ENCODE results near the gene GOLM1. TPM values are rescaled to one million over a fixed set of nuclear protein-coding genes. Genes with fewer than 3 reads are reported as not detected.
"Not testable (repeated sequence)": the region's sequence is repeated elsewhere in the genome, so short reads cannot be mapped to it uniquely, and the experiment has no call there.

Gene GOLM1, protein sequence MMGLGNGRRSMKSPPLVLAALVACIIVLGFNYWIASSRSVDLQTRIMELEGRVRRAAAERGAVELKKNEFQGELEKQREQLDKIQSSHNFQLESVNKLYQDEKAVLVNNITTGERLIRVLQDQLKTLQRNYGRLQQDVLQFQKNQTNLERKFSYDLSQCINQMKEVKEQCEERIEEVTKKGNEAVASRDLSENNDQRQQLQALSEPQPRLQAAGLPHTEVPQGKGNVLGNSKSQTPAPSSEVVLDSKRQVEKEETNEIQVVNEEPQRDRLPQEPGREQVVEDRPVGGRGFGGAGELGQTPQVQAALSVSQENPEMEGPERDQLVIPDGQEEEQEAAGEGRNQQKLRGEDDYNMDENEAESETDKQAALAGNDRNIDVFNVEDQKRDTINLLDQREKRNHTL
- polyA plus RNA-seq (2013, experiment 1 of 2) = 73.4 TPM
- polyA plus RNA-seq (2013, experiment 2 of 2) = 79.6 TPM

DNA sequence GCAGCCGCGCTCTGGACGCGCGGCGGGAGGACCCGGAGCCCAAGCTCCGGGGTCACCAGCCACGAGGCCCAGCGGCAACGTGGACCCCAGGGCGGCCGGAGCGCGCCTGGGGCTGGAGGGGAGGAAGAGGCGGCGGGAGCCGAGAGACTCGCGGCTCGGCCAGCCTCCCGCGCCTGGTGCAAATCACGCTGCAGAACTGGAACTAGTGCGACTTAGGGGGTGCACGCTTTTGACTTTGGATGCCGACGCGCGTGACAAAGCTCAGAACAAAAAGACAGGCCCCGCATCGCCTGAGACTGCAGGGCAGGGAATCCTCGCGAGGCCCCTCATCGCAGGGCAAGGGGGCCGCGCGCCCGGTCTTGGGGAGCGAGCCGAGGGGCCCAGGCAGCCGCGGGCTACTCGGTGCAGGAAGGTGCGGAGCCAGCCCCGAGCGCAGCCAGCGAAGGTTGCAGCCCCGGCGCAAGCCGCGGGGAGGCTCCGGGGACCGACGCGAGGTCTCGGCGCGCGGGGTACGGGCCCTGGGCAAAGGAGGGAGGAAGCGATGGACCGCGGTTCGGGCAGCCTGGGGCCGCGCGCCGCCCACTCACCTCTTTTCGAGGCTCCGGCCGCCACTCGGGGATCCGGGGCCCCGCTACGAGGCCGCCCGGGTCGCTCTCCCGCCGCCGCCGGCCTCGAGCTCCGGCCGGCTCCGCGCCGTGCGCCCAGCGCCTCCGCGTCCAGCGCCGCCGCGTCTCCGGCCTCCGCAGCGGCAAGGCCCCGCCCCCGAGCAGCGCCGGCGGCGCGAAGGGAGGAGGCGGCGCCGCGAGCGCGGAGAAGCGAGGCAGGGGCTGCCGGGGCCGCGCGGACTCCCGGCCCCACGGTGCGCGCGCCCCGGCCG lies at the start of gene GOLM1:
GOLM1 (minus strand) TSS at position 735 of the 877 bp plus-strand sequence. CDS start 20,238 bp downstream, outside the sequence.
- peak within 1 kb of the TSS; percentile 78 for H3K4me3 ChIP-seq (ENCODE audit: extremely low read depth, insufficient read depth, low read length, poor library complexity, severe bottlenecking)
- H3K27ac ChIP-seq (ENCODE audit: low read depth, low read length, severe bottlenecking) = peak within 1 kb of the TSS; percentile 60
- H3K9me3 ChIP-seq (ENCODE audit: control insufficient read depth, low read length) = no peaks in the 10 kb centered on the region
- WGBS, 2 experiments (ENCODE audit: insufficient coverage in 2 of 2) = 0% methylated on average over 68 to 98 of the region's 125 CpGs
- H3K4me1 ChIP-seq (ENCODE audit: control insufficient read depth, insufficient read depth, low read length, poor library complexity, severe bottlenecking) = peaks cover 13% of the 10 kb centered on the region
- H3K36me3 ChIP-seq (ENCODE audit: control insufficient read depth, insufficient read depth, low read length) = no peaks in the 10 kb centered on the region

DNA sequence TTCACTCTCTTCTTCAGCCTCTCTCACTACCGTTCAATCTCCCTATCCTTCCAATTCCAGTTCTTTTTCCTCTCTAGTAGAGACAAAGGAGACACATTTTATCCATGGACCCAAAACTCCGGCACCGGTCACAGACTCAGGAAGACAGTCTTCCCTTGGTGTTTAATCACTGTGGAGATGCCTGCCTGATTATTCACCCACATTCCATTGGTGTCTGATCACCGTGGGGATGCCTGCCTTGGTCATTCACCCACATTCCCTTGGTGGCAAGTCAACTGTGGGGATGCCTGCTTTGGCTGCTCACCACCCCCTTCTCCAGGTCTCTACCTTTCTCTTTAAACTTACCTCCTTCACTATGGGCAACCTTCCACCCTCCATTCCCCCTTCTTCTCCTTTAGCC lies 47.3 kb upstream of the GOLM1 start:
- H3K4me1 ChIP-seq (ENCODE audit: control insufficient read depth, insufficient read depth, low read length, poor library complexity, severe bottlenecking); H3K36me3 ChIP-seq (ENCODE audit: control insufficient read depth, insufficient read depth, low read length); H3K27ac ChIP-seq (ENCODE audit: low read depth, low read length, severe bottlenecking); H3K9me3 ChIP-seq (ENCODE audit: control insufficient read depth, low read length); H3K4me3 ChIP-seq (ENCODE audit: extremely low read depth, insufficient read depth, low read length, poor library complexity, severe bottlenecking): not testable (repeated sequence)
- 80 to 84% methylated on average over 1 to 3 of the region's 4 CpGs for WGBS, 2 experiments (ENCODE audit: insufficient coverage in 2 of 2)

DNA sequence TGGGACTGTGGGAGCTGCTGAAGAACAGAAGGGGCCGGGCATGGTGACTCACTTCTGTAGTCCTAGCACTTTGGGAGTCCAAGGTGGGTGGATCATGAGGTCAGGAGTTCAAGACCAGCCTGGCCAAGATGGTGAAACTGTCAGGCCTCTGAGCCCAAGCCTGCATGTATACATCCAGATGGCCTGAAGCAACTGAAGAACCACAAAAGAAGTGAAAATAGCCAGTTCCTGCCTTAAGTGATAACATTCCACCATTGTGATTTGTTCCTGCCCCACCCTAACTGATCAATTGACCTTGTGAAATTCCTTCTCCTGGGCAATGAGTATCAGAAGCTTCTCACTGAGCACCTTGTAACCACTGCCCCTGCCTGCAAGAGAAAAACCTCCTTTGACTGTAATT lies 46.6 kb upstream of the GOLM1 start:
- H3K4me1 ChIP-seq (ENCODE audit: control insufficient read depth, insufficient read depth, low read length, poor library complexity, severe bottlenecking); H3K27ac ChIP-seq (ENCODE audit: low read depth, low read length, severe bottlenecking); H3K9me3 ChIP-seq (ENCODE audit: control insufficient read depth, low read length); H3K4me3 ChIP-seq (ENCODE audit: extremely low read depth, insufficient read depth, low read length, poor library complexity, severe bottlenecking); H3K36me3 ChIP-seq (ENCODE audit: control insufficient read depth, insufficient read depth, low read length): not testable (repeated sequence)
- 90 to 100% methylated on average over 1 of the region's 1 CpG for WGBS, 2 experiments (ENCODE audit: insufficient coverage in 2 of 2)

GRCh38 chr9:86142973-86143372 lies 43.6 kb upstream of the GOLM1 start:
- Histone ChIP-seq H3K9me3 (ENCODE audit: control insufficient read depth, low read length) (no peaks in the 10 kb centered on the region), H3K4me1 (ENCODE audit: control insufficient read depth, insufficient read depth, low read length, poor library complexity, severe bottlenecking) (no peaks in the 10 kb centered on the region), H3K27ac (ENCODE audit: low read depth, low read length, severe bottlenecking) (no peak overlapping the region), H3K36me3 (ENCODE audit: control insufficient read depth, insufficient read depth, low read length) (no peaks in the 10 kb centered on the region), H3K4me3 (ENCODE audit: extremely low read depth, insufficient read depth, low read length, poor library complexity, severe bottlenecking) (no peak overlapping the region)
- WGBS, 2 experiments (ENCODE audit: insufficient coverage in 2 of 2) = 94 to 100% methylated on average over 2 of the region's 2 CpGs

- Histone ChIP-seq H3K4me1 (ENCODE audit: control insufficient read depth, insufficient read depth, low read length, poor library complexity, severe bottlenecking) (no peaks in the 10 kb centered on the region), H3K27ac (ENCODE audit: low read depth, low read length, severe bottlenecking) (no peak overlapping the region), H3K36me3 (ENCODE audit: control insufficient read depth, insufficient read depth, low read length) (no peaks in the 10 kb centered on the region), H3K4me3 (ENCODE audit: extremely low read depth, insufficient read depth, low read length, poor library complexity, severe bottlenecking) (no peak overlapping the region), H3K9me3 (ENCODE audit: control insufficient read depth, low read length) (no peaks in the 10 kb centered on the region)
- WGBS, 2 experiments (ENCODE audit: insufficient coverage in 2 of 2) = 80 to 100% methylated on average over 2 of the region's 3 CpGs
These were observed 42.5 kb upstream of the GOLM1 start for GRCh38 chr9:86141843-86142242.

DNA sequence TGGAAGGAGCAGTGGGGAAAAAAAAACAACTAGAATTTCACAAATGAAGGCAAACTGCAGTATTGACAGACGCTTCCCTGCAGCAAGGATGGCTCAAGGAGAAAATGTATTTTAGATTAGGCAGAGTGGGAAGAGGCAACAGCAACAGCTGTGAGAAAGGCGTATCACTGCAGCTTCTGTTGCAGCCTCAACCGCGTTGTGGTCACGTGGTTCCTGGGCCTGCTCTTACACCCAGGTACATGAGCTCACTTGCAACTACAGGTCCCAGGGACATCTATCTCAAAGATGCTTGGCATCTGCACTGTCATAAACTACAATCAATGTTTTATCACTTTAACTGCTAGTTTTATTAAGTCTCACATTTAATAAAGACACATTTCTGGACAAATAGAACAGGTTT lies 36.0 kb upstream of the GOLM1 start:
- no peaks in the 10 kb centered on the region for H3K9me3 ChIP-seq (ENCODE audit: control insufficient read depth, low read length)
- H3K4me1 ChIP-seq (ENCODE audit: control insufficient read depth, insufficient read depth, low read length, poor library complexity, severe bottlenecking) = no peaks in the 10 kb centered on the region
- no peaks in the 10 kb centered on the region for H3K36me3 ChIP-seq (ENCODE audit: control insufficient read depth, insufficient read depth, low read length)
- no peak overlapping the region for H3K27ac ChIP-seq (ENCODE audit: low read depth, low read length, severe bottlenecking)
- H3K4me3 ChIP-seq (ENCODE audit: extremely low read depth, insufficient read depth, low read length, poor library complexity, severe bottlenecking) = no peak overlapping the region
- 90 to 93% methylated on average over 5 of the region's 5 CpGs for WGBS, 2 experiments (ENCODE audit: insufficient coverage in 2 of 2)

- 77 to 92% methylated on average over 2 to 3 of the region's 4 CpGs for WGBS, 2 experiments (ENCODE audit: insufficient coverage in 2 of 2)
- H3K9me3 ChIP-seq (ENCODE audit: control insufficient read depth, low read length) = no peaks in the 10 kb centered on the region
- H3K4me1 ChIP-seq (ENCODE audit: control insufficient read depth, insufficient read depth, low read length, poor library complexity, severe bottlenecking) = no peaks in the 10 kb centered on the region
- no peak overlapping the region for H3K27ac ChIP-seq (ENCODE audit: low read depth, low read length, severe bottlenecking)
- H3K4me3 ChIP-seq (ENCODE audit: extremely low read depth, insufficient read depth, low read length, poor library complexity, severe bottlenecking) = no peak overlapping the region
- no peaks in the 10 kb centered on the region for H3K36me3 ChIP-seq (ENCODE audit: control insufficient read depth, insufficient read depth, low read length)
These were observed 35.0 kb upstream of the GOLM1 start for GRCh38 chr9:86134361-86134760.

GRCh38 chr9:86128235-86128822 lies 29.0 kb upstream of the GOLM1 start:
- Histone ChIP-seq H3K36me3 (ENCODE audit: control insufficient read depth, insufficient read depth, low read length) (no peaks in the 10 kb centered on the region), H3K4me1 (ENCODE audit: control insufficient read depth, insufficient read depth, low read length, poor library complexity, severe bottlenecking) (peaks cover 10% of the 10 kb centered on the region), H3K27ac (ENCODE audit: low read depth, low read length, severe bottlenecking) (no peak overlapping the region), H3K9me3 (ENCODE audit: control insufficient read depth, low read length) (no peaks in the 10 kb centered on the region), H3K4me3 (ENCODE audit: extremely low read depth, insufficient read depth, low read length, poor library complexity, severe bottlenecking) (no peak overlapping the region)
- WGBS, 2 experiments (ENCODE audit: insufficient coverage in 2 of 2) = 85 to 93% methylated on average over 3 to 4 of the region's 4 CpGs

DNA sequence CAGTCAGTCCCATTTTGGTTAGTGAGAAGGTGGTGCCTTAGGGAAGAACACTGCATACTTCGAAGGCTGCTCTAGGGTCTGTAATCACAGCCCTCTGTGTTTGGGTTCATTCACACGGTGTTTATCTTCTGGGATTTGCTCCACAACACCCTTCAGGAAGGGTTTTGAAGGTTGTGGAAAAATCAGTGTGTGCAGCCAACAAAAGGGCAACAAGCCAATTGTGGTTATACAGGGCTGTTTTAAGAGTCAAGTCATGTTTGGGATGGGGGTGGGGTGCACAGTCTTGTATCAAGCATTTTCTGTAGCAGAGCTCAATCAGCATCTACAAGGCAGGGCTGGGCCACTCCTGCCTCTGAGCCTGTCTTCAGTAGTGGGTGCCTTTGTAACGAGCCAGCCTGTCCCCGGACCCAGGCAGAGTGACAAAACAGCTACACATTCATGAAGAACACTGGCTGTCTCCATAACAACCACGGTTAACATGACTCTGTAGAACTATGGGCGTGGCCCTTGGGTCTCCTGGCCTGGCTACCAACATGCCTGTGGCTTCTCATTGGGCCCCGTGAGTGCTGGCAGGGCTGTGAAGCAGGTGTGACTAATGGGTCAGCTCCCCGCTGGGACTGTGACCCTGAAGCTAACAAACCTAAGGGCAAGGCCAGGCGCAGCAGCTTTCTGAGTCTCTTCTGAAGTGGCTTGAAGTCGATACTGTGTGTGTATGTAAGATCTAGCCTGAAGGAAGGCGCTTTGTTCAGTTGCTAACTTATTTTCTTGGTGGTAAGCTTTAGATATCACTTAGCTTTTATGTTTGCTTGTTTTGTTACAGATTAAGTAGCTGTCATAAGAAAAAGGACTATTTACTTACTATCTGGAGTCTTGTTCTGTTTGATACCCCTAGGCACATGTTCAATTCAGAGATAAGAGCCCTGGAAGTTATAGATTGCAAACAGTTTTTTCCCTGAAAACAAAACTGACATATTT lies 27.9 kb upstream of the GOLM1 start:
- Histone ChIP-seq H3K4me3 (ENCODE audit: extremely low read depth, insufficient read depth, low read length, poor library complexity, severe bottlenecking) (no peak overlapping the region), H3K9me3 (ENCODE audit: control insufficient read depth, low read length) (no peaks in the 10 kb centered on the region), H3K27ac (ENCODE audit: low read depth, low read length, severe bottlenecking) (peak overlapping the region; percentile 90), H3K4me1 (ENCODE audit: control insufficient read depth, insufficient read depth, low read length, poor library complexity, severe bottlenecking) (peaks cover 10% of the 10 kb centered on the region), H3K36me3 (ENCODE audit: control insufficient read depth, insufficient read depth, low read length) (no peaks in the 10 kb centered on the region)
- 19 to 28% methylated on average over 10 to 11 of the region's 11 CpGs for WGBS, 2 experiments (ENCODE audit: insufficient coverage in 2 of 2)

GRCh38 chr9:86122311-86122710 lies 23.0 kb upstream of the GOLM1 start:
- H3K27ac ChIP-seq (ENCODE audit: low read depth, low read length, severe bottlenecking) = no peak overlapping the region
- 88 to 89% methylated on average over 2 of the region's 2 CpGs for WGBS, 2 experiments (ENCODE audit: insufficient coverage in 2 of 2)
- no peaks in the 10 kb centered on the region for H3K9me3 ChIP-seq (ENCODE audit: control insufficient read depth, low read length)

More at GRCh38 chr9:86122311-86122710, 23.0 kb upstream of the GOLM1 start:
- H3K4me1 ChIP-seq (ENCODE audit: control insufficient read depth, insufficient read depth, low read length, poor library complexity, severe bottlenecking) = peaks cover 9% of the 10 kb centered on the region
- H3K36me3 ChIP-seq (ENCODE audit: control insufficient read depth, insufficient read depth, low read length) = no peaks in the 10 kb centered on the region
- no peak overlapping the region for H3K4me3 ChIP-seq (ENCODE audit: extremely low read depth, insufficient read depth, low read length, poor library complexity, severe bottlenecking)

All from mesodermal cell (in vitro differentiated cells).